NCI-H1694 (cell line): ENCODE data around the gene ARFIP1.
"Not testable (repeated sequence)": the region's sequence is repeated elsewhere in the genome, so short reads cannot be mapped to it uniquely, and the experiment has no call there.

Experiments
- DNase-seq: peaks from one replicate; lab custom pipeline; 2025; lab: John Stamatoyannopoulos, UW

Gene ARFIP1

GRCh38 chr4:152898133-152898532 lies 118.4 kb downstream of the ARFIP1 start:
- DNase-seq, result not testable (repeated sequence)

GRCh38 chr4:152898606-152899005 lies 118.9 kb downstream of the ARFIP1 start:
- DNase-seq, result no peak

- no peak for DNase-seq
Measured at GRCh38 chr4:152900395-152900794, 120.6 kb downstream of the ARFIP1 start.

- DNase-seq, result no peak
Measured at GRCh38 chr4:152901205-152901604, 121.5 kb downstream of the ARFIP1 start.

GRCh38 chr4:152903658-152904057 lies 123.9 kb downstream of the ARFIP1 start:
- no peak for DNase-seq

- DNase-seq, result no peak
Measured at GRCh38 chr4:152909901-152910300, 130.1 kb downstream of the ARFIP1 start.

GRCh38 chr4:152910521-152910920 lies 130.8 kb downstream of the ARFIP1 start:
- DNase-seq, result no peak

- DNase-seq, result no peak
Measured at GRCh38 chr4:152917543-152918395, 138.0 kb downstream of the ARFIP1 start.

- no peak for DNase-seq
Measured at GRCh38 chr4:152919826-152920225, 140.1 kb downstream of the ARFIP1 start.

GRCh38 chr4:152920768-152921167 lies 141.0 kb downstream of the ARFIP1 start:
- no peak for DNase-seq

GRCh38 chr4:152921284-152921683 lies 141.5 kb downstream of the ARFIP1 start:
- DNase-seq, result no peak

GRCh38 chr4:152925851-152926250 lies 146.1 kb downstream of the ARFIP1 start:
- DNase-seq, result no peak

- DNase-seq, result no peak
Measured at GRCh38 chr4:152926959-152927358, 147.2 kb downstream of the ARFIP1 start.

GRCh38 chr4:152927737-152928136 lies 148.0 kb downstream of the ARFIP1 start:
- DNase-seq, result no peak

GRCh38 chr4:152928286-152928685 lies 148.5 kb downstream of the ARFIP1 start:
- no peak for DNase-seq

GRCh38 chr4:152929888-152930287 lies 150.1 kb downstream of the ARFIP1 start:
- DNase-seq, result no peak

GRCh38 chr4:152935143-152935542 lies 155.4 kb downstream of the ARFIP1 start:
- DNase-seq, result no peak

GRCh38 chr4:152935631-152936445 lies 156.1 kb downstream of the ARFIP1 start, which contains the start of gene FHDC1:
Gene FHDC1, plus strand, starts transcription at chr4:152936323. Its CDS starts 6,735 bp downstream, at chr4:152943058.
- no peak for DNase-seq

- DNase-seq, result no peak
Measured at GRCh38 chr4:152936446-152937335, 156.9 kb downstream of the ARFIP1 start.

GRCh38 chr4:152937336-152938236 lies 157.8 kb downstream of the ARFIP1 start:
- no peak for DNase-seq
